ENCODE measurements around the gene FBXL17. TPM values are rescaled to one million over a fixed set of nuclear protein-coding genes. Genes with fewer than 3 reads are reported as not detected.

Gene FBXL17
- total and polyA plus RNA-seq, 2 of the 13 experiments (the other 11 are each of a cell fraction or from before 2014, with no cell fraction given): 3.0 to 7.9 TPM

DNA sequence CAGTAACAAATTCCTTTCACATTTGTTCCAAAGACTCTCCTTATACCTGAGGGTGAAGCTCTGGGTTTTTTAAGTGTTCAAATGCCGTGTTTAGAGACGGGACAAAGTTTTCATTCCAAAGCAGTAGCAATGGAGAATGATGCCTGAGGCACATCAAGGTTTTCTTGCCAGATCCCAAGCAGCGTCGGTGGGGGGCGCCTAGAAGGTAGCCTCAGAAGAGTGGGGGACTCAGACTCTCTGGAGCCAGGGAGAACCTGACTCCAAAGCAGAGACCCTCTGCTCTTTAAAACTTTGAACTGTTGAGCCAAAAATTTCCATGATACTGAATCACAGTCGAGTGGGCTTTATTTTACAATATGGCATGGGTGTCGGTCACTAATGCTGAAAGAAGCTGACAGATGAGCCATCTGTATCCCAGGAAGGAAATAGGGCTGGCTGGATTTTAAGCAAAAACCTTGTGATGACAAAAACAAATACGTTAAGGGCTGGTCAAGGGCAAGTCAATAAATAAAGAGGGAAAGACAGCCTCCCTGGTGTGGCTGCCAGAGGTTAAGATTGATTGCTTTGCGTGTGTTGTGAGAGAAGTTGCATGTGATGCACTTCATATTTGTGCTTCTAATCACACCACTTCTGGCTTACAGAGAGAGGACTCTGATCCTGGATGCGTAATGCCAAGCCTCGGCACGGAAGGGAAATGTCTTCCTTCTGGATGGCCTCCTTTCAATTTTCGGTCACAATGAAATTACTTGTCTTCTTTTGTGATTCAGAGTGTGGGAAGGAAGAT, 550.1 kb downstream of the FBXL17 start:
- ChIA-PET CTCF (ENCODE audit: low intra/inter-chr PET ratio, low total read pairs) (no interaction called here), POLR2A (no interaction called here)
- no peak for ATAC-seq
- no peak for TF ChIP-seq ZNF570 (CRISPR knock-in tag; IDR thresholded peaks at IDR 0.05; ENCODE audit: borderline replicate concordance)
- TF ChIP-seq, protein P1, sequence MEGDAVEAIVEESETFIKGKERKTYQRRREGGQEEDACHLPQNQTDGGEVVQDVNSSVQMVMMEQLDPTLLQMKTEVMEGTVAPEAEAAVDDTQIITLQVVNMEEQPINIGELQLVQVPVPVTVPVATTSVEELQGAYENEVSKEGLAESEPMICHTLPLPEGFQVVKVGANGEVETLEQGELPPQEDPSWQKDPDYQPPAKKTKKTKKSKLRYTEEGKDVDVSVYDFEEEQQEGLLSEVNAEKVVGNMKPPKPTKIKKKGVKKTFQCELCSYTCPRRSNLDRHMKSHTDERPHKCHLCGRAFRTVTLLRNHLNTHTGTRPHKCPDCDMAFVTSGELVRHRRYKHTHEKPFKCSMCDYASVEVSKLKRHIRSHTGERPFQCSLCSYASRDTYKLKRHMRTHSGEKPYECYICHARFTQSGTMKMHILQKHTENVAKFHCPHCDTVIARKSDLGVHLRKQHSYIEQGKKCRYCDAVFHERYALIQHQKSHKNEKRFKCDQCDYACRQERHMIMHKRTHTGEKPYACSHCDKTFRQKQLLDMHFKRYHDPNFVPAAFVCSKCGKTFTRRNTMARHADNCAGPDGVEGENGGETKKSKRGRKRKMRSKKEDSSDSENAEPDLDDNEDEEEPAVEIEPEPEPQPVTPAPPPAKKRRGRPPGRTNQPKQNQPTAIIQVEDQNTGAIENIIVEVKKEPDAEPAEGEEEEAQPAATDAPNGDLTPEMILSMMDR (CRISPR knock-in tag; IDR thresholded peaks at IDR 0.05): 0 out of 2 replicates have a peak, but pooled peaks have one; percentile 7
- Histone ChIP-seq H3K9ac (ENCODE audit: insufficient read depth, low read depth, low read length) (no peak overlapping the region), H3K4me2 (ENCODE audit: low read depth, low read length) (no peak overlapping the region), H3K79me2 (ENCODE audit: insufficient read depth, low read length) (no peaks in the 10 kb centered on the region), H2AFZ (ENCODE audit: low read length) (no peak overlapping the region), H4K20me1 (ENCODE audit: insufficient read depth, low read length) (no peaks in the 10 kb centered on the region), H3K9me3 (ENCODE audit: low read length) (no peaks in the 10 kb centered on the region), H3K27me3 (ENCODE audit: control insufficient read depth in 1 of 2, insufficient read depth in 2 of 2, low read length in 2 of 2) (peaks cover 0 to 5% of the 10 kb centered on the region in 2 experiments; a peak in 2 of 5 replicates), H3K4me1 (ENCODE audit: insufficient read depth, low read length) (no peaks in the 10 kb centered on the region), H3K27ac (ENCODE audit: extremely low read length, insufficient read depth, low read length) (no peak overlapping the region), H3K36me3 (replicated peaks in 1 of 2; ENCODE audit: control insufficient read depth in 1 of 2, insufficient read depth in 2 of 2, low read length in 2 of 2) (no peaks in the 10 kb centered on the region), H3K4me3 (replicated peaks in 1 of 3; ENCODE audit: insufficient read depth in 1 of 3, low read depth in 2 of 3, low read length in 3 of 3) (no peak overlapping the region)
- in situ Hi-C loops (cut with HindIII; ENCODE audit: extremely low pct_ligation_motif_present, low pct_unique_long_range_greater_than_20kb) (no loop called here), intact Hi-C loops (cut with micrococcal nuclease; ENCODE audit: unreplicated experiment) (no loop called here)
- FAIRE-seq: no peak
- BruUV-seq (replicated peaks): no TSS peak
- no peak for DNase-seq (ENCODE audit: low spot score)
- WGBS (ENCODE audit: low lambda C conversion rate): 4% methylated on average over 13 of the region's 13 CpGs

GRCh38 chr5:107830750-107831149, 551.1 kb downstream of the FBXL17 start:
- in situ Hi-C loops (cut with HindIII; ENCODE audit: extremely low pct_ligation_motif_present, low pct_unique_long_range_greater_than_20kb): no loop called here
- Histone ChIP-seq H3K79me2 (ENCODE audit: insufficient read depth, low read length) (no peaks in the 10 kb centered on the region), H3K27me3 (ENCODE audit: control insufficient read depth in 1 of 2, insufficient read depth in 2 of 2, low read length in 2 of 2) (peaks cover 0 to 5% of the 10 kb centered on the region in 2 experiments; a peak in 2 of 5 replicates), H2AFZ (ENCODE audit: low read length) (no peak overlapping the region), H3K4me1 (ENCODE audit: insufficient read depth, low read length) (no peaks in the 10 kb centered on the region), H3K4me2 (ENCODE audit: low read depth, low read length) (no peak overlapping the region), H4K20me1 (ENCODE audit: insufficient read depth, low read length) (no peaks in the 10 kb centered on the region), H3K27ac (ENCODE audit: extremely low read length, insufficient read depth, low read length) (no peak overlapping the region), H3K36me3 (replicated peaks in 1 of 2; ENCODE audit: control insufficient read depth in 1 of 2, insufficient read depth in 2 of 2, low read length in 2 of 2) (no peaks in the 10 kb centered on the region), H3K9ac (ENCODE audit: insufficient read depth, low read depth, low read length) (no peak overlapping the region), H3K4me3 (replicated peaks in 1 of 3; ENCODE audit: insufficient read depth in 1 of 3, low read depth in 2 of 3, low read length in 3 of 3) (no peak overlapping the region), H3K9me3 (ENCODE audit: low read length) (no peaks in the 10 kb centered on the region)
- intact Hi-C loops (cut with micrococcal nuclease; ENCODE audit: unreplicated experiment): no loop called here
- DNase-seq (ENCODE audit: low spot score) (no peak), ATAC-seq (no peak), FAIRE-seq (no peak)
- no TSS peak for BruUV-seq (replicated peaks)
- ChIA-PET POLR2A (interaction anchor here (0.6 kb wide), 1 partner anchor 1708 kb away, joined by 3 read pairs; no protein-coding TSS in a partner anchor), CTCF (ENCODE audit: low intra/inter-chr PET ratio, low total read pairs) (no interaction called here)
- WGBS (ENCODE audit: low lambda C conversion rate): 27% methylated on average over 6 of the region's 6 CpGs
- TF ChIP-seq MAFK (conservative IDR thresholded peaks at IDR 0.05 in 1 of 2, IDR thresholded peaks at IDR 0.05 in 1 of 2; ENCODE audit: low read length in 2 of 2) (peak; percentile 67 to 80), SRF (IDR thresholded peaks at IDR 0.05; ENCODE audit: low read depth, low read length) (no peak), ZFP62 (CRISPR knock-in tag; IDR thresholded peaks at IDR 0.05) (no peak), ETV6 (CRISPR knock-in tag; conservative IDR thresholded peaks at IDR 0.05) (no peak), IRF1 (CRISPR knock-in tag; IDR thresholded peaks at IDR 0.05; ENCODE audit: low read depth) (no peak), MAFF (IDR thresholded peaks at IDR 0.05; ENCODE audit: low read depth, low read length) (peak; percentile 68)
- TF ChIP-seq, protein P2, sequence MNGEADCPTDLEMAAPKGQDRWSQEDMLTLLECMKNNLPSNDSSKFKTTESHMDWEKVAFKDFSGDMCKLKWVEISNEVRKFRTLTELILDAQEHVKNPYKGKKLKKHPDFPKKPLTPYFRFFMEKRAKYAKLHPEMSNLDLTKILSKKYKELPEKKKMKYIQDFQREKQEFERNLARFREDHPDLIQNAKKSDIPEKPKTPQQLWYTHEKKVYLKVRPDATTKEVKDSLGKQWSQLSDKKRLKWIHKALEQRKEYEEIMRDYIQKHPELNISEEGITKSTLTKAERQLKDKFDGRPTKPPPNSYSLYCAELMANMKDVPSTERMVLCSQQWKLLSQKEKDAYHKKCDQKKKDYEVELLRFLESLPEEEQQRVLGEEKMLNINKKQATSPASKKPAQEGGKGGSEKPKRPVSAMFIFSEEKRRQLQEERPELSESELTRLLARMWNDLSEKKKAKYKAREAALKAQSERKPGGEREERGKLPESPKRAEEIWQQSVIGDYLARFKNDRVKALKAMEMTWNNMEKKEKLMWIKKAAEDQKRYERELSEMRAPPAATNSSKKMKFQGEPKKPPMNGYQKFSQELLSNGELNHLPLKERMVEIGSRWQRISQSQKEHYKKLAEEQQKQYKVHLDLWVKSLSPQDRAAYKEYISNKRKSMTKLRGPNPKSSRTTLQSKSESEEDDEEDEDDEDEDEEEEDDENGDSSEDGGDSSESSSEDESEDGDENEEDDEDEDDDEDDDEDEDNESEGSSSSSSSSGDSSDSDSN (CRISPR knock-in tag; IDR thresholded peaks at IDR 0.05): no peak
